Measurements from ENCODE around the gene CARD11. TPM values are rescaled to one million over a fixed set of nuclear protein-coding genes. Genes with fewer than 3 reads are reported as not detected.

CARD11 gene
- total RNA-seq, 3 donors from 2014 or later, result 71.5 to 87.6 (median 87.5) TPM

DNA sequence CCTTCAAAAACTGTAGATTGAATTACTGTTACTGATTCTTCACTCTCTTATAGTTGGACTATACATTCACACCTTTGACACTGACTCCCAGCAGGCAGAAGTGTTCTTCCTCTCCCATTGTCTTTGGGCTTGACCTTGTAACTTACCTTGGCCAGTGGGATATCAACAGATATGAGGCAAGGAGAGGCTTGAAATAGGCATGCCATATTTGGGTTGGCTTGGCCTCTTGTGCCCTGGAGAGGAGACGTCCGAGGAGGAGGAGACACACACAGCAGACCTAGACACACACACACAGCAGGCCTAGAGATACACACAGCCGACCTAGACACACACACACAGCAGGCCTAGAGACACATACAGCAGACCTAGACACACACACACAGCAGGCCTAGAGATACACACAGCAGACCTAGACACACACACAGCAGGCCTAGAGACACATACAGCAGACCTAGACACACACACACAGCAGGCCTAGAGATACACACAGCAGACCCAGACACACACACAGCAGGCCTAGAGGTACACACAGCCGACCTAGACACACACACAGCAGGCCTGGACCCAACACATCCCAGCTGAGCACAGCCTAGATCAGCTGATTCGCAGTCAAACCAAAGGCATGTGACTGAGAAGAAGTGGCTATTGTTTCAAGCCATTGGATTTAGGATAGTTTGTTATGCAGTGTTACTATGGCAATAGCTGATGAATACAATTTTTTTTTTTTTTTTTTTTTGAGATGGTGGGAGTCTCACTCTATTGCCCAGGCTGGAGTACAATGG, 187.1 kb downstream of the CARD11 start:
- Mint-ChIP-seq H3K4me3 (no peak overlapping the region), H3K36me3 (ENCODE audit: insufficient read depth) (peaks cover 4% of the 10 kb centered on the region), H3K4me1 (ENCODE audit: low read depth) (peaks cover under 1% of the 10 kb centered on the region), H3K9me3 (no peaks in the 10 kb centered on the region), H3K27me3 (ENCODE audit: low read depth) (no peaks in the 10 kb centered on the region)
- no peak for DNase-seq
- ATAC-seq, result no peak

Other genes starting within 250 kb of the CARD11 start
- 10 to 100 TPM; 23.7 to 25.7 (median 25.0) TPM for gene GNA12, start 199.6 kb downstream of the CARD11 start, total RNA-seq